H9 (cell line): Measurements from ENCODE around the gene RUSC2. TPM values are rescaled to one million over a fixed set of nuclear protein-coding genes. Genes with fewer than 3 reads are reported as not detected.

Experiments
- DNase-seq: peaks from one replicate; pipeline ENCODE4 v3.0.0-alpha.2; 2017
- H2AFZ ChIP-seq: one replicate; pipeline ENCODE4 v1.6.1; 2013; ENCODE audit warnings: mild to moderate bottlenecking, low read length, control low read depth, moderate library complexity
- H2AK5ac ChIP-seq: 2 replicates; pipeline ENCODE4 v1.6.1; 2013; ENCODE audit warnings: low read length, control low read depth, mixed read lengths; ENCODE audit not compliant: insufficient read length
- H2BK120ac ChIP-seq: one replicate; pipeline ENCODE4 v1.6.1; 2013; ENCODE audit warnings: low read depth, mild to moderate bottlenecking, low read length, control low read depth, inconsistent platforms; ENCODE audit not compliant: poor library complexity, severe bottlenecking
- H2BK12ac ChIP-seq: 2 replicates; pipeline ENCODE4 v1.6.1; 2013; ENCODE audit warnings: low read length, control low read depth, mixed read lengths, low read depth; ENCODE audit not compliant: insufficient read length
- H2BK15ac ChIP-seq: 2 replicates; pipeline ENCODE4 v1.6.1; 2013; ENCODE audit warnings: low read depth, low read length, control low read depth
- H2BK20ac ChIP-seq: one replicate; pipeline ENCODE4 v1.6.1; 2013; ENCODE audit warnings: low read depth, mild to moderate bottlenecking, low read length, control low read depth, inconsistent platforms; ENCODE audit not compliant: poor library complexity, severe bottlenecking
- H2BK5ac ChIP-seq: 2 replicates; pipeline ENCODE4 v1.6.1; 2013; ENCODE audit warnings: low read length, control low read depth, mixed read lengths; ENCODE audit not compliant: insufficient read length
- H3K14ac ChIP-seq: 2 replicates; pipeline ENCODE4 v1.6.1; 2013; ENCODE audit warnings: low read length, control low read depth; ENCODE audit not compliant: insufficient read depth
- H3K18ac ChIP-seq: 2 replicates; pipeline ENCODE4 v1.6.1; 2013; ENCODE audit warnings: low read depth, mild to moderate bottlenecking, mixed read lengths, low read length, control low read depth; ENCODE audit not compliant: insufficient read length
- H3K23ac ChIP-seq: 2 replicates; pipeline ENCODE4 v1.6.1; 2013; ENCODE audit warnings: low read length, control low read depth, mixed read lengths, low read depth; ENCODE audit not compliant: insufficient read length
- H3K23me2 ChIP-seq: 2 replicates; pipeline ENCODE4 v1.6.1; 2013; ENCODE audit warnings: low read depth, mild to moderate bottlenecking, mixed read lengths, low read length, control low read depth; ENCODE audit not compliant: insufficient read length, poor library complexity, severe bottlenecking
- H3K27ac ChIP-seq: 2 replicates; pipeline ENCODE4 v1.5.1; 2013; ENCODE audit warnings: low read length, control low read depth, mixed read lengths, low read depth; ENCODE audit not compliant: insufficient read length
- H3K27me3 ChIP-seq: 2 replicates; pipeline ENCODE4 v1.6.1; 2013; ENCODE audit warnings: low read length, control low read depth, inconsistent platforms; ENCODE audit not compliant: insufficient read depth
- H3K4ac ChIP-seq: 2 replicates; pipeline ENCODE4 v1.6.1; 2013; ENCODE audit warnings: low read depth, mild to moderate bottlenecking, control low read depth, inconsistent platforms, low read length, moderate library complexity
- H3K4me1 ChIP-seq: 2 replicates; pipeline ENCODE4 v1.6.1; 2013; ENCODE audit warnings: low read length, control low read depth, inconsistent platforms; ENCODE audit not compliant: insufficient read depth
- H3K4me2 ChIP-seq: 2 replicates; pipeline ENCODE4 v1.6.1; 2013; ENCODE audit warnings: low read length, control low read depth, mixed read lengths; ENCODE audit not compliant: insufficient read length, insufficient read depth
- H3K56ac ChIP-seq: 2 replicates; pipeline ENCODE4 v1.6.1; 2013; ENCODE audit warnings: low read depth, mild to moderate bottlenecking, mixed read lengths, low read length, control low read depth; ENCODE audit not compliant: insufficient read length
- H3K79me1 ChIP-seq: 2 replicates; pipeline ENCODE4 v1.6.1; 2013; ENCODE audit warnings: low read depth, mild to moderate bottlenecking, moderate library complexity, low read length, control low read depth, inconsistent platforms; ENCODE audit not compliant: insufficient read depth, poor library complexity, severe bottlenecking
- H3K79me2 ChIP-seq: 2 replicates; pipeline ENCODE4 v1.6.1; 2013; ENCODE audit warnings: low read length, control low read depth, inconsistent platforms; ENCODE audit not compliant: insufficient read depth
- H3K9ac ChIP-seq: 2 replicates; pipeline ENCODE4 v1.6.1; 2013; ENCODE audit warnings: low read length, control low read depth, mixed read lengths; ENCODE audit not compliant: insufficient read length; ENCODE audit errors: extremely low read depth
- H3K9me3 ChIP-seq: one replicate; pipeline ENCODE4 v1.6.1; 2013; ENCODE audit warnings: low read depth, low read length, inconsistent platforms; ENCODE audit not compliant: control insufficient read depth
- H3T11ph ChIP-seq: one replicate; pipeline ENCODE4 v1.6.1; 2013; ENCODE audit warnings: mild to moderate bottlenecking, low read length, control low read depth, inconsistent platforms
- H4K20me1 ChIP-seq: one replicate; pipeline ENCODE4 v1.6.1; 2013; ENCODE audit not compliant: control insufficient read depth, insufficient read length, insufficient read depth
- H4K5ac ChIP-seq: 2 replicates; pipeline ENCODE4 v1.6.1; 2013; ENCODE audit warnings: low read depth, mild to moderate bottlenecking, mixed read lengths, low read length, control low read depth; ENCODE audit not compliant: insufficient read length
- H4K8ac ChIP-seq: replicated peaks from 2 replicates; pipeline ENCODE4 v1.6.1; 2013; ENCODE audit warnings: low read length, control low read depth, mixed read lengths, low read depth; ENCODE audit not compliant: insufficient read length
- H4K91ac ChIP-seq: 2 replicates; pipeline ENCODE4 v1.6.1; 2013; ENCODE audit warnings: low read depth, mild to moderate bottlenecking, moderate library complexity, mixed read lengths, low read length, control low read depth; ENCODE audit not compliant: insufficient read length
- H3K27ac Mint-ChIP-seq, 3 experiments: 2 replicates in 2 of 3; 3 replicates in 1 of 3; pipeline ENCODE4 v1.8.0; 2020 to 2021; ENCODE audit warnings: mixed read lengths in 3 of 3, mild to moderate bottlenecking in 1 of 3, moderate library complexity in 1 of 3
- H3K27me3 Mint-ChIP-seq: 2 replicates; pipeline ENCODE4 v1.8.0; 2021; ENCODE audit warnings: low read depth, mild to moderate bottlenecking, moderate library complexity, mixed read lengths
- H3K36me3 Mint-ChIP-seq, 3 experiments: 2 replicates in 2 of 3; 3 replicates in 1 of 3; pipeline ENCODE4 v1.8.0; 2020 to 2021; ENCODE audit warnings: low read depth in 3 of 3, mixed read lengths in 3 of 3; ENCODE audit not compliant: insufficient read depth in 1 of 3
- H3K4me1 Mint-ChIP-seq, 2 experiments: 2 replicates each; pipeline ENCODE4 v1.8.0; 2020; ENCODE audit warnings: mixed read lengths in 2 of 2
- H3K4me3 Mint-ChIP-seq, 2 experiments: 2 replicates in 1 of 2; 3 replicates in 1 of 2; pipeline ENCODE4 v1.8.0; 2020 to 2021; ENCODE audit warnings: mild to moderate bottlenecking in 2 of 2, mixed read lengths in 2 of 2, moderate library complexity in 1 of 2
- H3K9me3 Mint-ChIP-seq, 2 experiments: 2 replicates in 1 of 2; 3 replicates in 1 of 2; pipeline ENCODE4 v1.8.0; 2020; ENCODE audit warnings: mild to moderate bottlenecking in 2 of 2, mixed read lengths in 2 of 2, moderate library complexity in 1 of 2
- WGBS: extraction: QIAGEN DNeasy Blood & Tissue Kit; methylation state at CpG from one replicate; pipeline ENCODE4 v1.1.7; 2013; ENCODE audit warnings: missing lambda C conversion rate, low lambda C conversion rate, mixed read lengths; ENCODE audit not compliant: insufficient read length; ENCODE audit errors: extremely low coverage; 5-methylcytosine and 5-hydroxymethylcytosine counted together
- total RNA-seq: library from RNA; stranded (reverse); gene quantifications from 2 replicates; pipeline ENCODE4 v1.2.1, GENCODE V29; 2021
- TF ChIP-seq, protein P1 (sequence below): fragments of 200-600 bp; sonication (generic); conservative IDR thresholded peaks from 3 replicates; pipeline ENCODE4 v1.8.0; 2021; ENCODE audit warnings: antibody characterized with exemption, mild to moderate bottlenecking

Gene RUSC2
- total RNA-seq, 1 experiment from 2014 or later = 6.3 TPM

DNA sequence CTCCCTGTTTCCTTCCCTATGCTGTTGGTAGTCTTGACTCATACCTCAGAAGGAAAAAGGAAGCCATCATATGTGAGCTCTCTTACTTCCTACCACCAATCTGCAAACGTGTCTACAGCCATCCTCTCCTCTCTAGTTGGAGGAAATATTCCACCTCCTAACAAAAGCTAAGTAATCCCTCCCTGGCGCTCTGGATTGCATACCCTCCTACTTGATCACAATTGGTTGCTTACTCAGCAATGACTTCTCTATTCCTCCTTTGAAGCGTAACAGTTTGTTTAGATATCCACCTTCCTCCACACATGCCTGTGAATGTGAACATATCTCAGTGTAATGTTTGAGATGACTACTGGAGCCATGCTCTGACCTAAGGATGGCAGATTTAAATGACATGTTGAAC lies 18.2 kb downstream of the RUSC2 start:
- Histone ChIP-seq H3K79me2 (no peaks in the 10 kb centered on the region), H2BK15ac (no peak overlapping the region), H4K91ac (no peak overlapping the region), H3K27me3 (no peaks in the 10 kb centered on the region), H3K14ac (no peak overlapping the region), H4K8ac (no peak overlapping the region), H3T11ph (no peak overlapping the region), H3K79me1 (no peaks in the 10 kb centered on the region), H3K27ac (no peak overlapping the region), H3K23me2 (no peaks in the 10 kb centered on the region), H2BK5ac (no peak overlapping the region), H2BK12ac (no peak overlapping the region), H2AK5ac (no peak overlapping the region), H3K4ac (no peak overlapping the region), H3K9me3 (no peaks in the 10 kb centered on the region), H2AFZ (no peak overlapping the region), H2BK20ac (no peak overlapping the region), H3K9ac (no peak overlapping the region), H3K18ac (no peak overlapping the region), H2BK120ac (no peak overlapping the region), H3K4me2 (no peak overlapping the region), H3K23ac (no peak overlapping the region), H4K20me1 (no peaks in the 10 kb centered on the region), H3K56ac (no peak overlapping the region), H4K5ac (no peak overlapping the region), H3K4me1 (peaks cover 3% of the 10 kb centered on the region; the same call in 1 of the 2 replicates)
- Mint-ChIP-seq H3K36me3 (no peaks in the 10 kb centered on the region), H3K4me1 (peaks cover 2 to 13% of the 10 kb centered on the region in 2 experiments; a peak in 3 of 4 replicates), H3K27me3 (no peaks in the 10 kb centered on the region), H3K4me3 (no peak overlapping the region), H3K27ac (no peak overlapping the region), H3K9me3 (peaks cover 2 to 4% of the 10 kb centered on the region in 2 experiments; a peak in 1 of 5 replicates)
- no CpG with 5 or more reads among the region's 3 CpGs for WGBS
- DNase-seq = no peak
- TF ChIP-seq, protein P1, sequence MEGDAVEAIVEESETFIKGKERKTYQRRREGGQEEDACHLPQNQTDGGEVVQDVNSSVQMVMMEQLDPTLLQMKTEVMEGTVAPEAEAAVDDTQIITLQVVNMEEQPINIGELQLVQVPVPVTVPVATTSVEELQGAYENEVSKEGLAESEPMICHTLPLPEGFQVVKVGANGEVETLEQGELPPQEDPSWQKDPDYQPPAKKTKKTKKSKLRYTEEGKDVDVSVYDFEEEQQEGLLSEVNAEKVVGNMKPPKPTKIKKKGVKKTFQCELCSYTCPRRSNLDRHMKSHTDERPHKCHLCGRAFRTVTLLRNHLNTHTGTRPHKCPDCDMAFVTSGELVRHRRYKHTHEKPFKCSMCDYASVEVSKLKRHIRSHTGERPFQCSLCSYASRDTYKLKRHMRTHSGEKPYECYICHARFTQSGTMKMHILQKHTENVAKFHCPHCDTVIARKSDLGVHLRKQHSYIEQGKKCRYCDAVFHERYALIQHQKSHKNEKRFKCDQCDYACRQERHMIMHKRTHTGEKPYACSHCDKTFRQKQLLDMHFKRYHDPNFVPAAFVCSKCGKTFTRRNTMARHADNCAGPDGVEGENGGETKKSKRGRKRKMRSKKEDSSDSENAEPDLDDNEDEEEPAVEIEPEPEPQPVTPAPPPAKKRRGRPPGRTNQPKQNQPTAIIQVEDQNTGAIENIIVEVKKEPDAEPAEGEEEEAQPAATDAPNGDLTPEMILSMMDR = no peak
